PC-3 (cell line): ENCODE data around the gene SGSH. TPM values are rescaled to one million over a fixed set of nuclear protein-coding genes. Genes with fewer than 3 reads are reported as not detected.

Experiments used
- ATAC-seq: fragments of 200-7000 bp; cut with Tn5 transposase; 2 replicates; pipeline ENCODE4 v1.9.1; 2020; ENCODE audit warnings: mild to moderate bottlenecking, moderate library complexity
- BruUV-seq: library from RNA; stranded (reverse); fragments of 400-500 nt; replicated peaks from 2 replicates; lab custom pipeline; 2021; lab: Mats Ljungman, UMichigan
- CTCF ChIA-PET: fragments of 300-600 bp; sonication (Branson Sonifier 250); formaldehyde crosslinking; loops from one replicate; lab custom pipeline; 2022; ENCODE audit warnings: antibody characterized with exemption; lab: Charles Lee
- POLR2A ChIA-PET: fragments of 300-600 bp; sonication (Branson Sonifier 250); formaldehyde crosslinking; loops from one replicate; lab custom pipeline; 2022; ENCODE audit warnings: antibody characterized with exemption; ENCODE audit not compliant: unreplicated experiment; lab: Charles Lee
- DNase-seq: peaks from one replicate; pipeline ENCODE4 v3.0.0-alpha.2; 2015
- H2AFZ ChIP-seq: fragments of 300-600 bp; sonication (generic); 2 replicates; pipeline ENCODE4 v1.6.0; 2016; ENCODE audit warnings: antibody characterized with exemption, low read length
- H3F3A ChIP-seq: fragments of 300-600 bp; sonication (generic); one replicate; pipeline ENCODE4 v1.6.0; 2017; ENCODE audit warnings: antibody characterized with exemption, low read length, control low read depth, mild to moderate bottlenecking; ENCODE audit not compliant: unreplicated experiment
- H3K27ac ChIP-seq: fragments of 300-600 bp; sonication (generic); 2 replicates; pipeline ENCODE4 v1.5.1; 2016; ENCODE audit warnings: mild to moderate bottlenecking, low read length
- H3K27me3 ChIP-seq: fragments of 300-600 bp; sonication (generic); 2 replicates; pipeline ENCODE4 v1.6.1; 2016; ENCODE audit warnings: low read length, mixed read lengths
- H3K36me3 ChIP-seq: fragments of 300-600 bp; sonication (generic); 2 replicates; pipeline ENCODE4 v1.6.1; 2016; ENCODE audit warnings: low read depth, mixed run types, low read length, mixed read lengths
- H3K4me1 ChIP-seq: fragments of 300-600 bp; sonication (generic); 2 replicates; pipeline ENCODE4 v1.5.1; 2016; ENCODE audit warnings: low read length; ENCODE audit not compliant: insufficient read depth
- H3K4me2 ChIP-seq: fragments of 300-600 bp; sonication (generic); 2 replicates; pipeline ENCODE4 v1.6.0; 2016; ENCODE audit warnings: low read length
- H3K4me3 ChIP-seq: fragments of 300-600 bp; sonication (generic); 2 replicates; pipeline ENCODE4 v1.5.1; 2016; ENCODE audit warnings: mild to moderate bottlenecking, low read length, mixed read lengths
- H3K79me2 ChIP-seq: fragments of 300-600 bp; sonication (generic); 2 replicates; pipeline ENCODE4 v1.6.1; 2017; ENCODE audit warnings: low read length, mixed read lengths
- H3K9ac ChIP-seq: fragments of 300-600 bp; sonication (generic); 2 replicates; pipeline ENCODE4 v1.6.0; 2016; ENCODE audit warnings: mild to moderate bottlenecking, low read length
- H3K9me2 ChIP-seq: fragments of 300-600 bp; sonication (generic); replicated peaks from 2 replicates; pipeline ENCODE4 v1.6.1; 2016; ENCODE audit warnings: mixed run types, low read length, mixed read lengths
- H3K9me3 ChIP-seq: fragments of 300-600 bp; sonication (generic); 2 replicates; pipeline ENCODE4 v1.6.1; 2016; ENCODE audit warnings: low read length, mixed read lengths
- H4K20me1 ChIP-seq: fragments of 300-600 bp; sonication (generic); 2 replicates; pipeline ENCODE4 v1.6.1; 2016; ENCODE audit warnings: low read length, mixed read lengths
- EZH2 ChIP-seq: fragments of 300-600 bp; sonication (generic); IDR thresholded peaks from one replicate; pipeline ENCODE4 v1.6.1; 2017; ENCODE audit warnings: antibody characterized with exemption, mild to moderate bottlenecking, low read length; ENCODE audit not compliant: unreplicated experiment
- EZH2phosphoT487 ChIP-seq: fragments of 300-600 bp; sonication (generic); IDR thresholded peaks from 2 replicates; pipeline ENCODE4 v1.6.1; 2018; ENCODE audit warnings: mild to moderate bottlenecking, antibody characterized with exemption, low read length, borderline replicate concordance
- intact Hi-C: fragments of 100-400 bp; cut with micrococcal nuclease; formaldehyde crosslinking; loops from 2 replicates; pipeline ENCODE4 v1.9.0; 2023
- total RNA-seq: library from RNA; depleted of rRNA; stranded (reverse); fragments of >200 nt; gene quantifications from 2 replicates; pipeline ENCODE4 v1.2.3, GENCODE V29; 2014; rRNA removed
- TF ChIP-seq, protein P1 (sequence below): fragments of 300-600 bp; sonication (generic); conservative IDR thresholded peaks from 2 replicates; pipeline ENCODE4 v1.5.1; 2017; ENCODE audit warnings: antibody characterized with exemption, low read depth, mild to moderate bottlenecking, low read length

Gene SGSH
- total RNA-seq, 1 experiment from 2014 or later: 16.6 TPM

DNA sequence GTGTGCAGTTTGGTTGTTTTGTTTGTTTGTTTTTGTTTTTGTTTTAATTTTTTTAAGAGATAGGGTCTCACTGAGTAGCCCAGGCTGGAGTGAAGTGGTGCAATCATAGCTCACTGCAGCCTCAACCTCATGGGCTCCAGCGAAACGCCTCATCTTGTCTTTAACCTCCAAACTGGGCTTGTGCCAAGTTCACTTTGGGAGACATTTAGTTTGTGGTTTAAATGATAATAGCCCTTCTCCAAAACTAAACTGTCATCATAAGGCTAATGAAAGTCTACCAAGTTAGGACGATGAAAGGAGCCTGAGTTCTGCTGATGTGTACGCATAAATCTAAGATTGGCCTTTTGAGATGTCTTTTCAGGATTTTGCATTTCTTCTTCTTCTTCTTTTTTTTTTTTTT, 56.8 kb downstream of the SGSH start:
- H3K9me2 ChIP-seq: no peaks in the 10 kb centered on the region
- H2AFZ ChIP-seq: no peak overlapping the region
- ChIA-PET POLR2A (no interaction called here), CTCF (interaction anchor here (0.8 kb wide), 1 partner anchor 62 kb away, joined by 3 read pairs; the partner anchor contains the start of gene GAA)
- TF ChIP-seq, protein P1, sequence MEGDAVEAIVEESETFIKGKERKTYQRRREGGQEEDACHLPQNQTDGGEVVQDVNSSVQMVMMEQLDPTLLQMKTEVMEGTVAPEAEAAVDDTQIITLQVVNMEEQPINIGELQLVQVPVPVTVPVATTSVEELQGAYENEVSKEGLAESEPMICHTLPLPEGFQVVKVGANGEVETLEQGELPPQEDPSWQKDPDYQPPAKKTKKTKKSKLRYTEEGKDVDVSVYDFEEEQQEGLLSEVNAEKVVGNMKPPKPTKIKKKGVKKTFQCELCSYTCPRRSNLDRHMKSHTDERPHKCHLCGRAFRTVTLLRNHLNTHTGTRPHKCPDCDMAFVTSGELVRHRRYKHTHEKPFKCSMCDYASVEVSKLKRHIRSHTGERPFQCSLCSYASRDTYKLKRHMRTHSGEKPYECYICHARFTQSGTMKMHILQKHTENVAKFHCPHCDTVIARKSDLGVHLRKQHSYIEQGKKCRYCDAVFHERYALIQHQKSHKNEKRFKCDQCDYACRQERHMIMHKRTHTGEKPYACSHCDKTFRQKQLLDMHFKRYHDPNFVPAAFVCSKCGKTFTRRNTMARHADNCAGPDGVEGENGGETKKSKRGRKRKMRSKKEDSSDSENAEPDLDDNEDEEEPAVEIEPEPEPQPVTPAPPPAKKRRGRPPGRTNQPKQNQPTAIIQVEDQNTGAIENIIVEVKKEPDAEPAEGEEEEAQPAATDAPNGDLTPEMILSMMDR: no peak
- TF ChIP-seq EZH2phosphoT487: no peak
- no peak for TF ChIP-seq EZH2
- no peaks in the 10 kb centered on the region for H3K36me3 ChIP-seq
- no peak for DNase-seq
- no peak overlapping the region for H3K9ac ChIP-seq
- no peaks in the 10 kb centered on the region for H3K27me3 ChIP-seq
- H3K4me2 ChIP-seq: no peak overlapping the region
- no peak overlapping the region for H3K27ac ChIP-seq
- ATAC-seq: no peak
- BruUV-seq: no TSS peak
- no peaks in the 10 kb centered on the region for H3K4me1 ChIP-seq
- H4K20me1 ChIP-seq: no peaks in the 10 kb centered on the region
- intact Hi-C loops: no loop called here
- H3K79me2 ChIP-seq: no peaks in the 10 kb centered on the region
- H3F3A ChIP-seq: no peaks in the 10 kb centered on the region
- no peak overlapping the region for H3K4me3 ChIP-seq
- no peaks in the 10 kb centered on the region for H3K9me3 ChIP-seq

DNA sequence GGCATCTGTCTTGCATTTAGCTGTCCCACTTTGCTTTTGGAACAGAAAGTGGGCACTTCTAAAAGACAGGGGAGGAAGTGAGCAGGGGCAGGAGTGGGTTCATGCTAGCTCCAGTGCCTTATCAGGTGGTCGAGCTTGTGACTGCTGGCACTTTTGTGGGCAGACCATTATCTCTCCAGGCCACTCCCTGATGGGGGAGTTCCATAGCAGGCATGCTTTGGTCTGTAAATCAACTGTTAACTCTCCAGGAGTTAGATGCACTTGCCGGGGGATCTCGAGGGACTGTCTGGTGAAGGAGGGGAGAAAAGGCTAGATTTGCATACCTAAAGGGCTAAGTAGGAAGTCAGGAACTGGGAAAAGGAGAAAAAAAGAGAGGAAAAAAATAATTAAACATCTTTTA, 59.6 kb downstream of the SGSH start:
- H3K9me3 ChIP-seq: peaks cover 7% of the 10 kb centered on the region
- no peaks in the 10 kb centered on the region for H3K9me2 ChIP-seq
- H2AFZ ChIP-seq: no peak overlapping the region
- H3K4me1 ChIP-seq: no peaks in the 10 kb centered on the region
- intact Hi-C loops: no loop called here
- BruUV-seq: no TSS peak
- no peaks in the 10 kb centered on the region for H3F3A ChIP-seq
- no peaks in the 10 kb centered on the region for H4K20me1 ChIP-seq
- TF ChIP-seq, protein P1: no peak
- TF ChIP-seq EZH2 (no peak), EZH2phosphoT487 (no peak)
- no peaks in the 10 kb centered on the region for H3K36me3 ChIP-seq
- no peak overlapping the region for H3K27ac ChIP-seq
- no peak overlapping the region for H3K4me3 ChIP-seq
- POLR2A ChIA-PET: no interaction called here
- ATAC-seq (no peak), DNase-seq (no peak)
- no peak overlapping the region for H3K4me2 ChIP-seq
- H3K9ac ChIP-seq: no peak overlapping the region
- H3K27me3 ChIP-seq: no peaks in the 10 kb centered on the region
- CTCF ChIA-PET: no interaction called here
- H3K79me2 ChIP-seq: no peaks in the 10 kb centered on the region

Other genes with a start within 250 kb of the SGSH start
- gene TBC1D16, start 184.5 kb downstream of the SGSH start, total RNA-seq: 23.7 and 24.6 TPM in 2 replicates
- gene CCDC40, start 183.7 kb downstream of the SGSH start, total RNA-seq: 5.3 and 7.5 TPM in 2 replicates
- 76.2 and 126 TPM in 2 replicates for gene GAA, start 118.8 kb downstream of the SGSH start, total RNA-seq
- gene EIF4A3, start 73.2 kb downstream of the SGSH start, total RNA-seq: 167 and 185 TPM in 2 replicates
- 2.3 and 4.4 TPM in 2 replicates for gene CARD14, start 50.3 kb downstream of the SGSH start, total RNA-seq
- gene SLC26A11, start 94 bp upstream of the SGSH start, total RNA-seq: 15.0 and 18.4 TPM in 2 replicates
- 71.4 and 84.1 TPM in 2 replicates for gene RNF213, start 40.5 kb upstream of the SGSH start, total RNA-seq
- 57.9 and 59.3 TPM in 2 replicates for gene ENDOV, start 194.8 kb upstream of the SGSH start, total RNA-seq